NOMO-1 treated with dmso at 0.1 percent for 144 hours (cell line): ENCODE results near the gene SPATA6L.
"Not testable (repeated sequence)": the region's sequence is repeated elsewhere in the genome, so short reads cannot be mapped to it uniquely, and the experiment has no call there.

Experiments
- DNase-seq: peaks from one replicate; lab custom pipeline; 2025; ENCODE audit not compliant: unreplicated experiment; lab: John Stamatoyannopoulos, UW

SPATA6L gene

GRCh38 chr9:4640027-4640426, 26.3 kb downstream of the SPATA6L start:
- DNase-seq, result no peak

GRCh38 chr9:4639420-4639819, 26.9 kb downstream of the SPATA6L start:
- DNase-seq, result no peak

GRCh38 chr9:4638968-4639367, 27.3 kb downstream of the SPATA6L start:
- no peak for DNase-seq

- DNase-seq, result no peak
These were observed 35.4 kb downstream of the SPATA6L start for GRCh38 chr9:4630836-4631235.

GRCh38 chr9:4622016-4622415, 44.3 kb downstream of the SPATA6L start:
- DNase-seq, result no peak

- DNase-seq, result no peak
These were observed 45.3 kb downstream of the SPATA6L start for GRCh38 chr9:4620881-4621555.

- DNase-seq, result peak; percentile 58
These were observed 46.1 kb downstream of the SPATA6L start for GRCh38 chr9:4620057-4620765.

- no peak for DNase-seq
These were observed 47.6 kb downstream of the SPATA6L start for GRCh38 chr9:4618700-4619099.

- no peak for DNase-seq
These were observed 48.5 kb downstream of the SPATA6L start for GRCh38 chr9:4617752-4618151.

GRCh38 chr9:4615778-4616177, 50.5 kb downstream of the SPATA6L start:
- no peak for DNase-seq

GRCh38 chr9:4615251-4615650, 51.0 kb downstream of the SPATA6L start:
- no peak for DNase-seq

- DNase-seq, result no peak
These were observed 51.7 kb downstream of the SPATA6L start for GRCh38 chr9:4614627-4615026.

GRCh38 chr9:4606033-4606432, 60.2 kb downstream of the SPATA6L start:
- not testable (repeated sequence) for DNase-seq

- no peak for DNase-seq
These were observed 61.6 kb downstream of the SPATA6L start for GRCh38 chr9:4604678-4605095.

- no peak for DNase-seq
These were observed 62.5 kb downstream of the SPATA6L start for GRCh38 chr9:4603830-4604229.

- no peak for DNase-seq
These were observed 65.9 kb downstream of the SPATA6L start for GRCh38 chr9:4600368-4600767.

- no peak for DNase-seq
These were observed 69.9 kb downstream of the SPATA6L start for GRCh38 chr9:4596165-4596922.

GRCh38 chr9:4594994-4595393, 71.3 kb downstream of the SPATA6L start:
- DNase-seq, result no peak

GRCh38 chr9:4594545-4594944, 71.7 kb downstream of the SPATA6L start:
- DNase-seq, result no peak

- DNase-seq, result no peak
These were observed 73.4 kb downstream of the SPATA6L start for GRCh38 chr9:4592886-4593285.

- peak; percentile 65 for DNase-seq
These were observed 74.0 kb downstream of the SPATA6L start for GRCh38 chr9:4592295-4592694.

- DNase-seq, result no peak
These were observed 75.2 kb downstream of the SPATA6L start for GRCh38 chr9:4591123-4591500.
